ENCODE measurements around the gene MRAP.

DNA sequence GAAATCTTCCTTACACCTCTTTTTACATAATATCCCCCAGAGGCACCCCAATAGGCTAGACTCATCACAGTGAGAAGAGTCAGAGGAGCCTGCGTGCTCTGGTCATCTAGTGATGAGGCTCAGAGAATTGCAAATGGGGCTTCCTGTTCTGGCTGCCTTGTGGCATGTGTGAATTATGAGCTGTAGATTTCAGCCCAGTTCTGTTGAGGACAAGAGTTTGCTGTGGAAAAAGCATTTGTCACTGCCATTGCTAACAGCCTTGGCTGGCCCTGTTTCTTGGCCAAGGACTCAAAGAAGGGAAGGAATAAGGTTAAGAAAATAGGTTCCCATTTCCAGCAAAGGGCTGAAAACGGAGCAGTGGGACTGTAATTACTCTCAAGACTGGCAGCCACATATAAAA is 30.7 kb downstream of the MRAP start:
- TF ChIP-seq, protein P1, sequence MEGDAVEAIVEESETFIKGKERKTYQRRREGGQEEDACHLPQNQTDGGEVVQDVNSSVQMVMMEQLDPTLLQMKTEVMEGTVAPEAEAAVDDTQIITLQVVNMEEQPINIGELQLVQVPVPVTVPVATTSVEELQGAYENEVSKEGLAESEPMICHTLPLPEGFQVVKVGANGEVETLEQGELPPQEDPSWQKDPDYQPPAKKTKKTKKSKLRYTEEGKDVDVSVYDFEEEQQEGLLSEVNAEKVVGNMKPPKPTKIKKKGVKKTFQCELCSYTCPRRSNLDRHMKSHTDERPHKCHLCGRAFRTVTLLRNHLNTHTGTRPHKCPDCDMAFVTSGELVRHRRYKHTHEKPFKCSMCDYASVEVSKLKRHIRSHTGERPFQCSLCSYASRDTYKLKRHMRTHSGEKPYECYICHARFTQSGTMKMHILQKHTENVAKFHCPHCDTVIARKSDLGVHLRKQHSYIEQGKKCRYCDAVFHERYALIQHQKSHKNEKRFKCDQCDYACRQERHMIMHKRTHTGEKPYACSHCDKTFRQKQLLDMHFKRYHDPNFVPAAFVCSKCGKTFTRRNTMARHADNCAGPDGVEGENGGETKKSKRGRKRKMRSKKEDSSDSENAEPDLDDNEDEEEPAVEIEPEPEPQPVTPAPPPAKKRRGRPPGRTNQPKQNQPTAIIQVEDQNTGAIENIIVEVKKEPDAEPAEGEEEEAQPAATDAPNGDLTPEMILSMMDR (IDR thresholded peaks at IDR 0.05; ENCODE audit: low read depth, low read length, poor library complexity, severe bottlenecking) = no peak
- no peak for TF ChIP-seq EZH2phosphoT487 (IDR thresholded peaks at IDR 0.05; ENCODE audit: borderline replicate concordance, low read length)
